ENCODE results near the gene CEP104.

Gene CEP104

GRCh38 chr1:3886106-3886670 lies 29.2 kb upstream of the CEP104 start:
- H3K9me3 Mint-ChIP-seq = no peaks in the 10 kb centered on the region
- H3K27me3 Mint-ChIP-seq (ENCODE audit: low read depth, poor library complexity) = no peaks in the 10 kb centered on the region
- H3K36me3 Mint-ChIP-seq (ENCODE audit: low read depth) = peaks cover 43% of the 10 kb centered on the region
- H3K4me3 Mint-ChIP-seq = no peak overlapping the region
- TF ChIP-seq, protein P1, sequence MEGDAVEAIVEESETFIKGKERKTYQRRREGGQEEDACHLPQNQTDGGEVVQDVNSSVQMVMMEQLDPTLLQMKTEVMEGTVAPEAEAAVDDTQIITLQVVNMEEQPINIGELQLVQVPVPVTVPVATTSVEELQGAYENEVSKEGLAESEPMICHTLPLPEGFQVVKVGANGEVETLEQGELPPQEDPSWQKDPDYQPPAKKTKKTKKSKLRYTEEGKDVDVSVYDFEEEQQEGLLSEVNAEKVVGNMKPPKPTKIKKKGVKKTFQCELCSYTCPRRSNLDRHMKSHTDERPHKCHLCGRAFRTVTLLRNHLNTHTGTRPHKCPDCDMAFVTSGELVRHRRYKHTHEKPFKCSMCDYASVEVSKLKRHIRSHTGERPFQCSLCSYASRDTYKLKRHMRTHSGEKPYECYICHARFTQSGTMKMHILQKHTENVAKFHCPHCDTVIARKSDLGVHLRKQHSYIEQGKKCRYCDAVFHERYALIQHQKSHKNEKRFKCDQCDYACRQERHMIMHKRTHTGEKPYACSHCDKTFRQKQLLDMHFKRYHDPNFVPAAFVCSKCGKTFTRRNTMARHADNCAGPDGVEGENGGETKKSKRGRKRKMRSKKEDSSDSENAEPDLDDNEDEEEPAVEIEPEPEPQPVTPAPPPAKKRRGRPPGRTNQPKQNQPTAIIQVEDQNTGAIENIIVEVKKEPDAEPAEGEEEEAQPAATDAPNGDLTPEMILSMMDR (IDR thresholded peaks at IDR 0.05) = no peak
- no peaks in the 10 kb centered on the region for H3K4me1 Mint-ChIP-seq
- H3K27ac Mint-ChIP-seq = peak overlapping the region; percentile 73
- no peak for DNase-seq

GRCh38 chr1:3885611-3886010 lies 28.6 kb upstream of the CEP104 start:
- peaks cover 47% of the 10 kb centered on the region for H3K36me3 Mint-ChIP-seq (ENCODE audit: low read depth)
- no peaks in the 10 kb centered on the region for H3K9me3 Mint-ChIP-seq
- H3K4me3 Mint-ChIP-seq = no peak overlapping the region
- H3K27ac Mint-ChIP-seq = peak overlapping the region; percentile 36
- no peaks in the 10 kb centered on the region for H3K4me1 Mint-ChIP-seq
- DNase-seq = no peak
- TF ChIP-seq, protein P1 (IDR thresholded peaks at IDR 0.05) = no peak
- no peaks in the 10 kb centered on the region for H3K27me3 Mint-ChIP-seq (ENCODE audit: low read depth, poor library complexity)

- DNase-seq = no peak
- Mint-ChIP-seq H3K27ac (no peak overlapping the region), H3K4me3 (no peak overlapping the region), H3K9me3 (peaks cover 1% of the 10 kb centered on the region), H3K4me1 (no peaks in the 10 kb centered on the region), H3K36me3 (ENCODE audit: low read depth) (peaks cover 49% of the 10 kb centered on the region), H3K27me3 (ENCODE audit: low read depth, poor library complexity) (no peaks in the 10 kb centered on the region)
- TF ChIP-seq, protein P1 (IDR thresholded peaks at IDR 0.05) = no peak
Observed at GRCh38 chr1:3884966-3885365, 28.0 kb upstream of the CEP104 start.

DNA sequence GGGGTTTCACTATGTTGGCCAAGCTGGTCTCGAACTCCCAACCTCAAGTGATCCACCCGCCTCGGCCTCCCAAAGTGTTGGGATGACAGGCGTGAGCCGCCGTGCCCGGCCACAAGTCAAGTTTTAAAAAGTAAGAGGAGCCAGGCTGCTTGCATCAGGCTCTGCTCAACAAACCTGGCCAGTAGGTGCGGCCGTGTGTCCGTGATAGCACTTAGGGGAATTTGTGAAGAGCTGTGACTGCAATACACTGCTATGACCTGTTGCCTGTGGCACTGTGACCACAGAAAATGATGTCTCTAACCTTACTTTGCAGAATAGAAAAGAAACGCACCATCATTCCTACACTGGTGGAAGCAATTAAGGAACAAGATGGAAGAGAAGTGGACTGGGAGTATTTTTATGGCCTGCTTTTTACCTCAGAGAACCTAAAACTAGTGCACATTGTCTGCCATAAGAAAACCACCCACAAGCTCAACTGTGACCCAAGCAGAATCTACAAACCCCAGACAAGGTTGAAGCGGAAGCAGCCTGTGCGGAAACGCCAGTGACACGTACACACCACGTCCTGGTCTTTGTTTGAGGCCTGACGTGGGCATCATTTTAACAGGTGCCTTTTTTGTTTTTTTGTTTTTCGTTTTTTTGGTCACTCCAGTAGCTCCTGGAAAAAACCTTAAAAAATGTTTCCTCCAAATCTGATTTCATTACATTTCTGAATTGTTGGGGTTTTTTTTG lies 26.3 kb upstream of the CEP104 start:
- Mint-ChIP-seq H3K9me3 (peaks cover 17% of the 10 kb centered on the region), H3K4me1 (no peaks in the 10 kb centered on the region), H3K27ac (no peak overlapping the region), H3K27me3 (ENCODE audit: low read depth, poor library complexity) (no peaks in the 10 kb centered on the region), H3K4me3 (no peak overlapping the region), H3K36me3 (ENCODE audit: low read depth) (peaks cover 55% of the 10 kb centered on the region)
- TF ChIP-seq, protein P1 (IDR thresholded peaks at IDR 0.05) = no peak
- no peak for DNase-seq

GRCh38 chr1:3881193-3881480 lies 24.1 kb upstream of the CEP104 start:
- TF ChIP-seq, protein P1 (IDR thresholded peaks at IDR 0.05) = no peak
- peaks cover 65% of the 10 kb centered on the region for H3K36me3 Mint-ChIP-seq (ENCODE audit: low read depth)
- DNase-seq = no peak
- H3K4me3 Mint-ChIP-seq = no peak overlapping the region
- no peaks in the 10 kb centered on the region for H3K4me1 Mint-ChIP-seq
- H3K9me3 Mint-ChIP-seq = peaks cover 19% of the 10 kb centered on the region
- H3K27ac Mint-ChIP-seq = peak overlapping the region; percentile 59
- no peaks in the 10 kb centered on the region for H3K27me3 Mint-ChIP-seq (ENCODE audit: low read depth, poor library complexity)
